GM23338 (cell line): ENCODE data around the gene ATOH8.

Experiments
- CREB1 ChIP-seq: fragments of 250-450 bp; sonication (Bioruptor Pico); IDR thresholded peaks from 2 replicates; pipeline ENCODE4 v1.5.0; 2020; ENCODE audit warnings: low read depth, mild to moderate bottlenecking, moderate library complexity
- EZH2 ChIP-seq: fragments of 200-600 bp; sonication (generic); IDR thresholded peaks from one replicate; pipeline ENCODE4 v1.8.0; 2017; ENCODE audit warnings: antibody characterized with exemption, mild to moderate bottlenecking, low read depth; ENCODE audit not compliant: unreplicated experiment
- NANOG ChIP-seq: IDR thresholded peaks from 2 replicates; pipeline ENCODE4 v1.6.1; 2016; ENCODE audit warnings: antibody characterized with exemption, borderline replicate concordance
- POLR2AphosphoS5 ChIP-seq: IDR thresholded peaks from 2 replicates; pipeline ENCODE4 v1.6.1; 2016; ENCODE audit warnings: antibody characterized with exemption, low read depth
- ZNF114 ChIP-seq: fragments of 250-450 bp; sonication (Bioruptor Pico); IDR thresholded peaks from 2 replicates; pipeline ENCODE4 v1.5.0; 2020; ENCODE audit warnings: mild to moderate bottlenecking, moderate library complexity
- TF ChIP-seq, protein P1 (sequence below), 2 experiments: fragments of 200-600 bp in 1 of 2; sonication (generic) in 1 of 2; conservative IDR thresholded peaks; 2 replicates each; pipeline versions ENCODE4 v1.5.1 to v1.6.1; 2016 to 2017; ENCODE audit warnings: antibody characterized with exemption in 2 of 2, low read depth in 2 of 2, mild to moderate bottlenecking in 2 of 2, moderate library complexity in 1 of 2
- TF ChIP-seq, protein P2 (sequence below): IDR thresholded peaks from one replicate; pipeline ENCODE4 v1.6.1; 2018; ENCODE audit warnings: antibody characterized with exemption; ENCODE audit not compliant: unreplicated experiment

DNA sequence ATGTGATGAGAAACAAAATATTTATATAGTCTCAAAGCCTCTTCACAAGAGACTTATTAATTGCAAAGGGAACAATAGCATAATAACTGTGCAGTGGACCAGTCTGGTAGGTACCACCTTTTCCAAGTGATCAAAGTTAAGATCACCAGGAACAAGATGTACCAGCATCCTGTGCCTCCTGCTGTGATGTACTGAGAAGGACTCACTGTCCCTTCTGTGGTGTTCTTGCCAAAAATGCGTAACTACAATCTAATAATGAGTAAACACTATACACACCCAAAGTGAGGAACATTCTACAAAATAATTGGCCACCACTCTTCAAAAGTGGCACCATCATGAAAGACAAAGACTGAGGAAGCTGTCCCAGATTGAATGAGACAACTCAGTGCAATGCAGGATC lies 45.1 kb upstream of the ATOH8 start:
- no peak for TF ChIP-seq EZH2
- TF ChIP-seq, protein P1, sequence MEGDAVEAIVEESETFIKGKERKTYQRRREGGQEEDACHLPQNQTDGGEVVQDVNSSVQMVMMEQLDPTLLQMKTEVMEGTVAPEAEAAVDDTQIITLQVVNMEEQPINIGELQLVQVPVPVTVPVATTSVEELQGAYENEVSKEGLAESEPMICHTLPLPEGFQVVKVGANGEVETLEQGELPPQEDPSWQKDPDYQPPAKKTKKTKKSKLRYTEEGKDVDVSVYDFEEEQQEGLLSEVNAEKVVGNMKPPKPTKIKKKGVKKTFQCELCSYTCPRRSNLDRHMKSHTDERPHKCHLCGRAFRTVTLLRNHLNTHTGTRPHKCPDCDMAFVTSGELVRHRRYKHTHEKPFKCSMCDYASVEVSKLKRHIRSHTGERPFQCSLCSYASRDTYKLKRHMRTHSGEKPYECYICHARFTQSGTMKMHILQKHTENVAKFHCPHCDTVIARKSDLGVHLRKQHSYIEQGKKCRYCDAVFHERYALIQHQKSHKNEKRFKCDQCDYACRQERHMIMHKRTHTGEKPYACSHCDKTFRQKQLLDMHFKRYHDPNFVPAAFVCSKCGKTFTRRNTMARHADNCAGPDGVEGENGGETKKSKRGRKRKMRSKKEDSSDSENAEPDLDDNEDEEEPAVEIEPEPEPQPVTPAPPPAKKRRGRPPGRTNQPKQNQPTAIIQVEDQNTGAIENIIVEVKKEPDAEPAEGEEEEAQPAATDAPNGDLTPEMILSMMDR (conservative IDR thresholded peaks at IDR 0.05; ENCODE audit: low read depth in 2 of 2), result no peak
- TF ChIP-seq, protein P2, sequence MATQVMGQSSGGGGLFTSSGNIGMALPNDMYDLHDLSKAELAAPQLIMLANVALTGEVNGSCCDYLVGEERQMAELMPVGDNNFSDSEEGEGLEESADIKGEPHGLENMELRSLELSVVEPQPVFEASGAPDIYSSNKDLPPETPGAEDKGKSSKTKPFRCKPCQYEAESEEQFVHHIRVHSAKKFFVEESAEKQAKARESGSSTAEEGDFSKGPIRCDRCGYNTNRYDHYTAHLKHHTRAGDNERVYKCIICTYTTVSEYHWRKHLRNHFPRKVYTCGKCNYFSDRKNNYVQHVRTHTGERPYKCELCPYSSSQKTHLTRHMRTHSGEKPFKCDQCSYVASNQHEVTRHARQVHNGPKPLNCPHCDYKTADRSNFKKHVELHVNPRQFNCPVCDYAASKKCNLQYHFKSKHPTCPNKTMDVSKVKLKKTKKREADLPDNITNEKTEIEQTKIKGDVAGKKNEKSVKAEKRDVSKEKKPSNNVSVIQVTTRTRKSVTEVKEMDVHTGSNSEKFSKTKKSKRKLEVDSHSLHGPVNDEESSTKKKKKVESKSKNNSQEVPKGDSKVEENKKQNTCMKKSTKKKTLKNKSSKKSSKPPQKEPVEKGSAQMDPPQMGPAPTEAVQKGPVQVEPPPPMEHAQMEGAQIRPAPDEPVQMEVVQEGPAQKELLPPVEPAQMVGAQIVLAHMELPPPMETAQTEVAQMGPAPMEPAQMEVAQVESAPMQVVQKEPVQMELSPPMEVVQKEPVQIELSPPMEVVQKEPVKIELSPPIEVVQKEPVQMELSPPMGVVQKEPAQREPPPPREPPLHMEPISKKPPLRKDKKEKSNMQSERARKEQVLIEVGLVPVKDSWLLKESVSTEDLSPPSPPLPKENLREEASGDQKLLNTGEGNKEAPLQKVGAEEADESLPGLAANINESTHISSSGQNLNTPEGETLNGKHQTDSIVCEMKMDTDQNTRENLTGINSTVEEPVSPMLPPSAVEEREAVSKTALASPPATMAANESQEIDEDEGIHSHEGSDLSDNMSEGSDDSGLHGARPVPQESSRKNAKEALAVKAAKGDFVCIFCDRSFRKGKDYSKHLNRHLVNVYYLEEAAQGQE, result no peak
- no peak for TF ChIP-seq NANOG
- no peak for TF ChIP-seq CREB1 (CRISPR knock-in tag)
- no peak for TF ChIP-seq ZNF114
- no peak for TF ChIP-seq POLR2AphosphoS5
